Spinal cord (tissue), 10 donors: ENCODE results near the gene FAR2. TPM values are rescaled to one million over a fixed set of nuclear protein-coding genes. Genes with fewer than 3 reads are reported as not detected.

Experiments used
- DNase-seq, 6 donors: peaks; one replicate each; pipeline versions ENCODE4 v3.0.0 to v3.0.0-alpha.2; 2013 to 2015; ENCODE audit warnings: low spot score in 6 of 6, low read depth in 4 of 6
- H3K27ac ChIP-seq: one replicate; pipeline ENCODE4 v1.5.1; 2013; ENCODE audit warnings: low read depth, low read length, control low read depth
- H3K27me3 ChIP-seq: one replicate; pipeline ENCODE4 v1.6.1; 2013; ENCODE audit warnings: low read length; ENCODE audit not compliant: control insufficient read depth, insufficient read depth
- H3K36me3 ChIP-seq: one replicate; pipeline ENCODE4 v1.6.1; 2013; ENCODE audit warnings: low read length; ENCODE audit not compliant: control insufficient read depth, insufficient read depth
- H3K4me1 ChIP-seq: one replicate; pipeline ENCODE4 v1.6.1; 2013; ENCODE audit warnings: low read length; ENCODE audit not compliant: control insufficient read depth, insufficient read depth
- H3K4me3 ChIP-seq: one replicate; pipeline ENCODE4 v1.5.1; 2013; ENCODE audit warnings: low read depth, low read length, control low read depth
- H3K9me3 ChIP-seq: one replicate; pipeline ENCODE4 v1.6.1; 2013; ENCODE audit warnings: low read length; ENCODE audit not compliant: control insufficient read depth, insufficient read depth
- WGBS: methylation state at CpG from one replicate; pipeline ENCODE4 v1.1.5; 2013; ENCODE audit warnings: missing lambda C conversion rate; ENCODE audit not compliant: insufficient coverage; 5-methylcytosine and 5-hydroxymethylcytosine counted together
- polyA plus RNA-seq, 2 donors: library from polyadenylated mRNA; unstranded; fragments of 120-200 nt; gene quantifications; one replicate each; pipeline ENCODE4 v1.2.1, GENCODE V29; 2013; ENCODE audit not compliant: insufficient read length in 2 of 2
- total RNA-seq, 2 donors: library from RNA; depleted of rRNA in 1 of 2; stranded (reverse); fragments of 120-200 nt in 1 of 2; fragments of >200 nt in 1 of 2; gene quantifications; one replicate each; pipeline versions ENCODE4 v1.2.3 to v1.2.4, GENCODE V29; 2013 to 2014
- donor health status: healthy.

Gene FAR2
- total and polyA plus RNA-seq, 4 donors = 11.4 to 33.2 (median 25.8) TPM

DNA sequence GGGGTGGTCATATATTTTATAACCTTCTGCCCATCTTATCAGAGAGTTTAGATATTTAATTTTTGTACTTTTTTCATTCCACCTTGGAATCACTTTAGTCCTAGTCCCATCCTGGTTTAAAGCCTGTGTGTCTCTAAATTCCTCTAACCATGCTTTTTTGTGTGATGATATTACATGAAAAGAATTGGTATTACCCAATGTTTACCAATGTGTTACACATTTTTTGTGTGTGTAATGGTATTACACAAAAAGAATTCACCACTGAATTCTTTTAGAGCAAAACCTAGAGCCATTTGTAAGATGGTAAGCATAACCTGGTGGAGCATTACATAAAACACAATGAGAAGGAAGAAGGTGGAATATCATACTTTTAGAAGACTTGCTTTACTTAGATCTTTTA is 77.5 kb downstream of the FAR2 start:
- Histone ChIP-seq H3K9me3 (no peaks in the 10 kb centered on the region), H3K27me3 (no peaks in the 10 kb centered on the region), H3K36me3 (no peaks in the 10 kb centered on the region), H3K27ac (no peak overlapping the region), H3K4me1 (no peaks in the 10 kb centered on the region), H3K4me3 (no peak overlapping the region)
- DNase-seq = no peak

DNA sequence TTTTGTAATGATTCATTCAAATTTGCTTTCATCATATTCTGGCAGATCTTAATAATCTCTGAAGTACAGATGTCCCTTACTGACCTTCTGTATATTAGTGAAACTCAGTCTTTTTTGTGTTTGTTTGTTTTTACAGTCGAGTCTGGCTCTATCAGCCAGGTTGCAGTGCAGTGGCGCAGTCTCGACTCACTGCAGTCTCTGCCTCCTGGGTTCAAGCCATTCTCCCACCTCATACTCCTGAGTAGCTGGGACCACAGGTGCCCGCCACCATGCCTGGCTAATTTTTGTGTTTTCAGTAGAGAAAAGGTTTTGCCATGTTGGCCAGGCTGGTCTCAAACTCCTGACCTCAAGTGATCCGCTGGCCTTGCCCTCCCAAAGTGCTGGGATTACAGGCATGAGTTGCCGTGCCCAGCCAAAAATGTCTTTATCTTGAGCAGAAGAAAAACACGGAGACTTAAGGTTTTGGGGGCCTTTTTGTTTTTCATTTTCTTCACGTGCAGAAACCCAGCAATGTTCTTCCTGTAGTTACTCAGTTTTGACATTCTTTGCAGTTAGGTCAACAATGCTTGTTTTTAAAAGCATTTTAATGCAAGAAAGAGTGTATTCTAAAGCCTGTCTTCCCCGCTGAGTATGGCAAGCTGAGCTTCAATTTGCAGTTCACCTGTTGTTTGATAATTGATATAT is 79.5 kb downstream of the FAR2 start:
- H3K27ac ChIP-seq = no peak overlapping the region
- WGBS = 70% methylated on average over 7 of the region's 9 CpGs
- H3K9me3 ChIP-seq = no peaks in the 10 kb centered on the region
- DNase-seq = no peak
- H3K4me3 ChIP-seq = no peak overlapping the region
- no peaks in the 10 kb centered on the region for H3K36me3 ChIP-seq
- H3K4me1 ChIP-seq = no peaks in the 10 kb centered on the region
- no peaks in the 10 kb centered on the region for H3K27me3 ChIP-seq

DNA sequence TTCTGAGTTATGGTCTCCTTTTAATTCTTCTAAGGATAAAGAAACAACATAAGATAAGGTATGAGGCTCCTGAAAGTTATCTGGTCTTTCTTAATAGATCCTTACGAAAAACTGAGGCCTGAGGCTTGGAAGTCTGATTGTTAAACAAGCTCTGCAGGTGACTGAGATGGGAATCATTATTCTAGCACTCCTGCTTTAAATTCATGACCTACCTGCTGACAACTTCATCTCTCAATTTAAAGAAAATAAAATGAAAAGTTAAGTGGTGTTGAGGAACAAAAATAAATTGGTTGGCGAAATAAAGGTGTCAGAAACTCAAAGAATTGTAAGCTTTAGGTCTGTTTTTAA is 80.1 kb downstream of the FAR2 start:
- Histone ChIP-seq H3K27me3 (no peaks in the 10 kb centered on the region), H3K27ac (no peak overlapping the region), H3K36me3 (no peaks in the 10 kb centered on the region), H3K4me3 (no peak overlapping the region), H3K9me3 (no peaks in the 10 kb centered on the region), H3K4me1 (no peaks in the 10 kb centered on the region)
- WGBS = no CpG with 5 or more reads among the region's 2 CpGs
- no peak for DNase-seq

DNA sequence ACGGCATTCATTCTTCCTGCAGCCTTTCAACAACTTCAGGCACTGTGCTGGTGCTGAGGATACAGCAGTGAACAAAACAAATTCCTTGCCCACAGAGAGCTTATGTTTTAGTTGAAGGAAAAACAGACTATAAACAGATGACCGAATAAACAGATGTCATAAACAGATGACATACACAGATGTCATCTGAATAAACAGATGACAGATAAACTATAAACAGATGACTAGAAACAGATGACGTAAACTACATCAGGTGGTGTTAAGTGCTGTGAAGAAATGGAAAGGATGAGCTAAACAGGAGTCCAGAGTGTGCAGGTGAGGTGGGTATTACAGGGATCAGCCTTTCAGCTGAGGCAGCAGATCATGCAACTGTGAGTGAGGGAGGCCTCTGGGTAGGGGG is 80.9 kb downstream of the FAR2 start:
- DNase-seq = no peak
- Histone ChIP-seq H3K36me3 (no peaks in the 10 kb centered on the region), H3K4me1 (no peaks in the 10 kb centered on the region), H3K27me3 (no peaks in the 10 kb centered on the region), H3K4me3 (no peak overlapping the region), H3K27ac (no peak overlapping the region), H3K9me3 (no peaks in the 10 kb centered on the region)
- 100% methylated on average over 1 of the region's 3 CpGs for WGBS

DNA sequence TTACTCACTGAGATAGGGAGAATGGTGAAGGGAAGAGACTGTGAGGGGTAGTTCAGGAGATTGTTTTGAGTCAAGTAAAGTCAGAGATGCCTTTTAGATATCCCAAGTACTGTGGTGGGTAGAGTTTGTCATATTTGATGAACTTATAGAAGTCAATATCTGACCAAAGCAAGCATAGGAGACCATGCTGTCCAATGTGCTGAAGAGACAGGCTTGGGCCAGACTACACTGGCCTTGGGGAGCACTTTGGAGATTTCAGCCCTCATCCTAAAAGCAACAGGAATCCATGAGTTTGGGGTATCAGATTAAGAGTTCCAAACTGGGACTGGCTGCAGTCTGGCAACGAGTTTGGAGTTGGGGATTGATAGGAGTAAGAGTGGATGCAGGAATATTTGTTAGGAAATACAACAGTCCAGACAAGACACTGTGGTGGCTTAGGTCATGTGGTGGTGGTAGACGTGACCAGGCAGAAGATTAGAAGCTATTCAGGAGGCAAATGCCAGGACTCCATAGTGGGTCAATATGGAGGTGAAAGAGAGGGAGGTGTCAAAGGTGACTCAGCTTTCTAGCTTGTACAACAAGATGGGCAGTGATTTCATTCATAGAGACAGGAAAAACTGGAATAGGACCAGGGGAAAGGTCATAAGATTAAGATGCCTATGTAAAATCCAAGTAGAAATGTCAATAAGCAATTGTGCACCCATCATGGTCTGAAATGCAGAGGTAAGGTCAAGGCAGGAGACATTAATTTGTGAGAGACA is 81.9 kb downstream of the FAR2 start:
- H3K27ac ChIP-seq = no peak overlapping the region
- no peaks in the 10 kb centered on the region for H3K27me3 ChIP-seq
- H3K4me3 ChIP-seq = no peak overlapping the region
- WGBS = 88% methylated on average over 2 of the region's 2 CpGs
- no peaks in the 10 kb centered on the region for H3K36me3 ChIP-seq
- no peaks in the 10 kb centered on the region for H3K9me3 ChIP-seq
- H3K4me1 ChIP-seq = no peaks in the 10 kb centered on the region
- DNase-seq = no peak

DNA sequence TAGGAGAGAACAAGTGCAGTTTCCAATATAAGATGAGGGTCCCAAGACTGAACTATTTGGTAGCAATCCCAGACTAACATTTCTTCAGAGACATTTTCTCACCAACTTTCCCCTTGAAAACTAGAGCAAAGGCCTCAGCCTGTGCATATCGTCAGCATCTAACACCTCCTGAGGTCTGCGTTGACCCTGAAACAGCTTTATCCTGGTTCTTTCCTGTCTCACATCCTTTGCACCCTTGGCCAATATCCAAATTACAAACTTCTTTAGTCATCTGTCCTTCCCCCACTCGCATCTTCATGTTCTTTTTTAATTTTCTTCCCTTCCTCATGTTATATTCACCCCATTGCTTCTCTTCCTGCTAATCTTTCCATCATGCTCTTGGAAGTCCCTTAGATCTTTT is 83.0 kb downstream of the FAR2 start:
- no peaks in the 10 kb centered on the region for H3K36me3 ChIP-seq
- WGBS = 95% methylated on average over 3 of the region's 3 CpGs
- DNase-seq = no peak
- H3K27me3 ChIP-seq = no peaks in the 10 kb centered on the region
- H3K4me1 ChIP-seq = no peaks in the 10 kb centered on the region
- no peaks in the 10 kb centered on the region for H3K9me3 ChIP-seq
- no peak overlapping the region for H3K27ac ChIP-seq
- H3K4me3 ChIP-seq = no peak overlapping the region

DNA sequence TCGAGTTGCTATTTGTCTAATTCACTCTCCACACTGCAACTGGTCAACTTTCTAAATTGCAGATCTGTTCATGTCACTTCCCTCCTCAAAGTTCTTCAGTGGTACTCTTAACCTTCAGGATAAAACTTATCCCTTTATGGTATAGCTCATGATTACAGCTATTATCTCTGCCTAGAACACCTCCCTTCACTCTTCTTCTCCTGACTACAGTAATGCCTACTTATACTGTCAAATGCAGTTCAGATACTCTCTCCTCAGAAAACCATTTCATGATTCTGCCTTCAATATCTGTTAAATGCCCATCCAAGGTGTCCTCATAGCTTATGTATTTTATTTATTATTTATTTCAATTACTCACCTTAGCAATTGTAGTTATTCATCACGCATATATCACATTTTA is 85.5 kb downstream of the FAR2 start:
- Histone ChIP-seq H3K4me3 (no peak overlapping the region), H3K9me3 (no peaks in the 10 kb centered on the region), H3K27me3 (no peaks in the 10 kb centered on the region), H3K36me3 (no peaks in the 10 kb centered on the region), H3K4me1 (no peaks in the 10 kb centered on the region), H3K27ac (no peak overlapping the region)
- WGBS = 85% methylated on average over 1 of the region's 2 CpGs
- no peak for DNase-seq

DNA sequence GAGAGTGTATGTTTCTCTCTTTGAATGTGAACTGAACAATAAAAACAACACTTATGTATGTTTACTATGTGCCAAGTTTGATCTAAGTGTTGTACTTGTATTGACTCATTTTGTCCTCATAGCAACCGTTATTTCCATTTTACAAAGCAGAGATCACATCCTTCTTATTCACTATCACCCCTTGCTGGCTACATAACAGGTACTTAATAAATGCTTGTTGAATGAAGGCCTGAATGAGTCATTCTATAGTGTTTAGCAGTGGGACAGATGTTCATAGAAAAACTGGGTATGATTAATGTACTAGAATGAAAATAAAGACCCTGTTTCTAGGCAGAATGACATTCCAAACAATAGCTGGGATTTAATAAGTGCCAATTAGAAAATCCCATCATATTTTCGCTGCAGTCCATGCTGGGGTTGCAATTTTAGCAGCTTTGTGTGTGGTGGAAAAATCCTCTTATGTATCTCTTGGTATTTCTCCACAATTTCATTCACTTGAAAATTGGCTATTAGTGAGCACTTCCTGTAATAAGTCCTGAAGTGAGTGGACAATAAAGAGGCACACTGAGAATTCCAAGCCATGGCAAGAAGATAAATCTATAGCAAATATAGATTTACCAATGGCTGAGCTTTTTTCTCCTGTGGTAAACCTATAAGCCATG is 86.0 kb downstream of the FAR2 start:
- DNase-seq = peak in 1 of 6 donors; percentile 73

DNA sequence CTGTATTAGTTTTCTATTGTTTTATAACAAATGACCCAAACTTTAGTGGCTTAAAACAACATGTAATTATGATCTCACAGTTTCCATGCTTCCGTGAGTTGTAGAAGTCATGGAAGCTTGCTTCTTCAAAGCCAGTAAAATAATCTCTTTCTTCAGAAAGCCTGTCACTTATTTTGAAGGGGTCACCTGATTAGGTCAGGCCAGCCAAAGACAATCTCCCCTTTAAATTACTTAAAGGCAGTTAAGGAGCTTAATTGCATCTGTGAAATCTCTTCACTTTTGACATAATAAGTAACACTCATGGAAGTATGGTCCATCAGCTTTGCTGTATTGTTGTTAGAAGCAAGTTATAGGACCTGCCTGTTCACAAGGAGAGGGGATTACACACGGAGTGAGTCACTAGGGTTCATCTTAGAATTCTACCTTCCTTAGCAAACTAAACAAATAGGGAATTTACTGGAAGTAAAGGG is 89.8 kb downstream of the FAR2 start:
- no peaks in the 10 kb centered on the region for H3K4me1 ChIP-seq
- no peak overlapping the region for H3K4me3 ChIP-seq
- H3K27me3 ChIP-seq = no peaks in the 10 kb centered on the region
- no CpG with 5 or more reads among the region's 2 CpGs for WGBS
- DNase-seq = no peak
- no peaks in the 10 kb centered on the region for H3K36me3 ChIP-seq
- no peak overlapping the region for H3K27ac ChIP-seq
- H3K9me3 ChIP-seq = no peaks in the 10 kb centered on the region

More for the DNA sequence above, 86.0 kb downstream of the FAR2 start:
- H3K9me3 ChIP-seq = no peaks in the 10 kb centered on the region
- no peak overlapping the region for H3K4me3 ChIP-seq
- no CpG with 5 or more reads among the region's 2 CpGs for WGBS
- no peaks in the 10 kb centered on the region for H3K36me3 ChIP-seq
- H3K27me3 ChIP-seq = no peaks in the 10 kb centered on the region
- H3K4me1 ChIP-seq = no peaks in the 10 kb centered on the region
- no peak overlapping the region for H3K27ac ChIP-seq
